Purkinje cell (primary cell): ENCODE data around the gene TBC1D14. TPM values are rescaled to one million over a fixed set of nuclear protein-coding genes. Genes with fewer than 3 reads are reported as not detected.

Experiments
- polyA plus RNA-seq: library from polyadenylated mRNA; unstranded; fragments of >200 nt; fragmentation: Nextera tagmentation; gene quantifications from 2 replicates; pipeline ENCODE4 v1.2.1, GENCODE V29; 2014

The TBC1D14 gene
- polyA plus RNA-seq = 7.4 and 9.5 TPM in 2 replicates

DNA sequence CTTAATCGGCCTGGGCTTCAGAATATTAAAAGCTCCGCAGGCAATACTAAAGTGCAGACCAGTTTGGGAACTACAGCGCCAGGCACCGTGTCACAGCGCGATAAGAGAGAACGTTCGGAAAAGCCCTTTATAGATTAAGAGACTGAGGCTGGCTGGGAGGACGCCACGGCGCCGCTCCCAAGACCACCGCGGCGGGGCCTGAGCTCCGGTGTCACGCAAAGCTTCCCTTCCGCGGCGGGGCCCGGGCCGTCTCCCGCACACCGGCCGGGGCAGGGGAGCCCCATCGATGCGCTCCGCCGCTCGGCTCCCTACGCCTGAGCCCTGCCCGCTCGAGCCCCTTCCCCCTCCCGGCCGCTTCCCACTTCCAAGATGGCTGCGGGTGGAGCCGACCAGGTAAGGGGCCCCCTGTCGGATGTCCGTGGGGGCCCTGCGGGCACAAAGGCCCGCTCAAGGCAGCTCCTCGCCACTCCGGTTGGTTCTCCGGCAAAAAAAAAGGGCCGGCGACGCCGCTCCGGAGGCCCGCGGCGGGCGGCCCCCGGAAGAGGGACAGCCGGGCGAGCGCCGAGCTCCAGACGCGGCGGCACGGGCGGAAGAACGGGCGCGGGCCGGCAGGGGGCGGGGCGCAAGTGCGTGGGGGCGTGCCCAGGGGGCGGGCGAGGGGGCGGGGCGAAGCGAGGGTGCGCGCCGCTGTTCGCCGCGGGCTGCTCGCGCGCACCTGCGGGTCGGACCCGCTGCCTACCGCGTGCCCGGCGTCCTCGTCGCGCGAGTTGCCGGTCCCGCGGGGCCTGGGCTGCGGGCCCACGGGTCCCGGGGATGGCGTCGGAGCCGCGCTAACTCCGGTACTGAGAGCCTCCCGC, at the start of gene TBC1D14:
TBC1D14 (plus strand) TSS at position 714 of the 857 bp plus-strand sequence. CDS start 13,564 bp downstream, outside the sequence.

GRCh38 chr4:7043284-7044136, 133.9 kb downstream of the TBC1D14 start, which contains the start of gene TADA2B:
TSS of gene TADA2B (plus strand) at chr4:7043372. CDS start at chr4:7043580, 208 bp downstream.

GRCh38 chr4:7067452-7068278, 158.0 kb downstream of the TBC1D14 start, which contains the start of gene GRPEL1:
TSS of gene GRPEL1 (minus strand) at chr4:7068064. CDS start at chr4:7068032, 32 bp downstream.

Other genes with a start within 250 kb of the TBC1D14 start
- gene S100P, start 215.9 kb upstream of the TBC1D14 start, polyA plus RNA-seq = 1.0 TPM in 1 of 2 replicates, not detected in the other
- gene MRFAP1L1, start 200.0 kb upstream of the TBC1D14 start, polyA plus RNA-seq = 98.8 and 100 TPM in 2 replicates
- gene BLOC1S4, start 193.7 kb upstream of the TBC1D14 start, polyA plus RNA-seq = 1.8 and 5.2 TPM in 2 replicates
- gene KIAA0232, start 127.1 kb upstream of the TBC1D14 start, polyA plus RNA-seq = 39.2 and 47.7 TPM in 2 replicates
- gene TADA2B, start 133.5 kb downstream of the TBC1D14 start, polyA plus RNA-seq = 3.0 and 3.9 TPM in 2 replicates
- gene GRPEL1, start 158.2 kb downstream of the TBC1D14 start, polyA plus RNA-seq = 61.1 and 70.1 TPM in 2 replicates